ENCODE results near the gene FAM83B.
"Not testable (repeated sequence)": the region's sequence is repeated elsewhere in the genome, so short reads cannot be mapped to it uniquely, and the experiment has no call there.

FAM83B gene

GRCh38 chr6:54878718-54879117 lies 32.1 kb downstream of the FAM83B start:
- DNase-seq: no peak
- Histone ChIP-seq H3K27ac (no peak overlapping the region), H3K4me3 (ENCODE audit: low read depth, low read length) (no peak overlapping the region), H3K36me3 (no peaks in the 10 kb centered on the region), H3K27me3 (ENCODE audit: insufficient read depth, low read depth, severe bottlenecking) (peaks cover 22% of the 10 kb centered on the region), H3K9me3 (ENCODE audit: severe bottlenecking) (no peaks in the 10 kb centered on the region)
- TF ChIP-seq CTCF (IDR thresholded peaks at IDR 0.05; ENCODE audit: low read depth, low read length): no peak

DNA sequence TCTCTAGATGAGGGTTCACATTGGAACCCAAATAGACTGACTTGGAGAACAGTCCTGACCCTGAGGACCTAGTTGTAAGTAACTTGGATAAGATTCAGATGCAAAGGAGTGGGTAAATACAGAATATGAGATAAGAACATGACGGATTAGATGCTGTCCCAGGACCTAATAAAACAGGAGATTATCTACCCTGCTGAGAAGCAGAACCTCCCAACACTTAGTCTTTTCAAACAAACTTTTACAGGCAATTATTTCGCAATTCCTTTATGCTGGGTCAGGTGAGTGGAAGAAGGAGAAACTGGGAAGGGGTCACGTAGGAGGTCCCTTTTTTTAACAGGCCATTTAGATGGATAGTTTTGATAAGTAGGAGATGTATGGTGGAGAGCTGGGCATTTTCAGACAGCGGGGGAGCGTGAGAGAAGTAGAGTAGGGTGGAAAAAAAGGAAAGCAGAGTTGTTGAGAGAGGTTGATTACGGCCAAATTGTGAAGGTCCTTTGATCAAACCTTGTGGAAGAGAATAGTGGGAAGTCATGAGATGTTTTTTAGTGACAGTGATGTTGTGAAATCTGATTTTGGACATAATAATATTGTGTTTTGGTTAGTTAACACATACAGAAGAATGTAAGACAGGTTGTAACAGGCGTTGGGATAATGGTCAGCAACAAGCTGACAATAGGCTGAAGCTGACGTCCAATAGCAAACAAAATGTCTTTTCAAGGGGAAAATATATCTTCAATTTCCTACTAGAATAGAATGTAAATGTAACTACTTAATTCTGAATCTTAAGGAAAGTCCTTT lies 32.8 kb downstream of the FAM83B start:
- DNase-seq: no peak
- H3K4me3 ChIP-seq (ENCODE audit: low read depth, low read length): no peak overlapping the region
- H3K36me3 ChIP-seq: no peaks in the 10 kb centered on the region
- H3K9me3 ChIP-seq (ENCODE audit: severe bottlenecking): no peaks in the 10 kb centered on the region
- H3K27me3 ChIP-seq (ENCODE audit: insufficient read depth, low read depth, severe bottlenecking): peaks cover 22% of the 10 kb centered on the region
- H3K27ac ChIP-seq: no peak overlapping the region
- no peak for TF ChIP-seq CTCF (IDR thresholded peaks at IDR 0.05; ENCODE audit: low read depth, low read length)

DNA sequence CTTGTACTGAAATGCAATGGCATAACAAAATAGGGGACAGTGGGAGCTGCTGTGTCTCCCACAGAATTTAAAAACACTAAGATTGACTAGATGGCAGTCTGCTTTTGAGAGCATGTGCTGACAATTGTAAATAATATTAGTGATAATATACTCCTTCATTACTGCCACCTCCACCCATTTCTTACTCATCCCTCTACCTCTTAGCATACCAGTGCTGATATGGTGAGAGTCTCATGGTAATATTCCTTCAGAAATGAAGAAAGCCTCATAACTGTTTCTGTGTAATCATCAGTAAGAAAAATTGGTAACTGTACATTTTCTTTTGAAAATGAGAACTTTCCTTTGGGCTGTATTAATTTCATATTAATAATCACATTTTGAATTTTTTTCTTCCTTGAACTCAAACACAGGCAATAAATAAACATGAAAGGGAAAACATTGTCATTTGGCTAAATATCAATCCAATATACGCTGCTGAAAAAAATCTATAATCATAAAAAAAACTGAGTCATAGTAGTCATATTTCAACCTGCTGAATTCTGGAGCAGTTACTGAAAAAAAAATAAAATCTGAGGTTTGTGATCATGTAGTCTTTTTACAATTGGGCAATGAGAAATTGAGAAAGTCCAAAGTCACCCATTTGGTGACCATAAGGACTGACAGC lies 34.6 kb downstream of the FAM83B start:
- Histone ChIP-seq H3K36me3 (no peaks in the 10 kb centered on the region), H3K27ac (no peak overlapping the region), H3K4me3 (ENCODE audit: low read depth, low read length) (no peak overlapping the region), H3K9me3 (ENCODE audit: severe bottlenecking) (no peaks in the 10 kb centered on the region), H3K27me3 (ENCODE audit: insufficient read depth, low read depth, severe bottlenecking) (peaks cover 11% of the 10 kb centered on the region)
- TF ChIP-seq CTCF (IDR thresholded peaks at IDR 0.05; ENCODE audit: low read depth, low read length): no peak
- no peak for DNase-seq

- not testable (repeated sequence) for H3K4me3 ChIP-seq (ENCODE audit: low read depth, low read length); H3K9me3 ChIP-seq (ENCODE audit: severe bottlenecking); H3K36me3 ChIP-seq; H3K27ac ChIP-seq; DNase-seq
- peaks cover 10% of the 10 kb centered on the region for H3K27me3 ChIP-seq (ENCODE audit: insufficient read depth, low read depth, severe bottlenecking)
Observed at GRCh38 chr6:54881891-54882290, 35.3 kb downstream of the FAM83B start.

- no peaks in the 10 kb centered on the region for H3K9me3 ChIP-seq (ENCODE audit: severe bottlenecking)
- no peak overlapping the region for H3K27ac ChIP-seq
- DNase-seq: no peak
- no peak overlapping the region for H3K4me3 ChIP-seq (ENCODE audit: low read depth, low read length)
- H3K27me3 ChIP-seq (ENCODE audit: insufficient read depth, low read depth, severe bottlenecking): peaks cover 6% of the 10 kb centered on the region
- H3K36me3 ChIP-seq: no peaks in the 10 kb centered on the region
- TF ChIP-seq CTCF (IDR thresholded peaks at IDR 0.05; ENCODE audit: low read depth, low read length): no peak
Observed at GRCh38 chr6:54886932-54887584, 40.5 kb downstream of the FAM83B start.

GRCh38 chr6:54891536-54891935 lies 45.0 kb downstream of the FAM83B start:
- DNase-seq: no peak
- Histone ChIP-seq H3K4me3 (ENCODE audit: low read depth, low read length) (no peak overlapping the region), H3K9me3 (ENCODE audit: severe bottlenecking) (no peaks in the 10 kb centered on the region), H3K27ac (no peak overlapping the region), H3K27me3 (ENCODE audit: insufficient read depth, low read depth, severe bottlenecking) (peaks cover 9% of the 10 kb centered on the region), H3K36me3 (no peaks in the 10 kb centered on the region)
- no peak for TF ChIP-seq CTCF (IDR thresholded peaks at IDR 0.05; ENCODE audit: low read depth, low read length)

All from WERI-Rb-1 (cell line).